ENCODE measurements around the gene TICRR. TPM values are rescaled to one million over a fixed set of nuclear protein-coding genes. Genes with fewer than 3 reads are reported as not detected.

TICRR gene
- total and polyA plus RNA-seq, 2 of the 13 experiments (the other 11 are each of a cell fraction or from before 2014, with no cell fraction given) = 4.1 to 14.3 TPM

DNA sequence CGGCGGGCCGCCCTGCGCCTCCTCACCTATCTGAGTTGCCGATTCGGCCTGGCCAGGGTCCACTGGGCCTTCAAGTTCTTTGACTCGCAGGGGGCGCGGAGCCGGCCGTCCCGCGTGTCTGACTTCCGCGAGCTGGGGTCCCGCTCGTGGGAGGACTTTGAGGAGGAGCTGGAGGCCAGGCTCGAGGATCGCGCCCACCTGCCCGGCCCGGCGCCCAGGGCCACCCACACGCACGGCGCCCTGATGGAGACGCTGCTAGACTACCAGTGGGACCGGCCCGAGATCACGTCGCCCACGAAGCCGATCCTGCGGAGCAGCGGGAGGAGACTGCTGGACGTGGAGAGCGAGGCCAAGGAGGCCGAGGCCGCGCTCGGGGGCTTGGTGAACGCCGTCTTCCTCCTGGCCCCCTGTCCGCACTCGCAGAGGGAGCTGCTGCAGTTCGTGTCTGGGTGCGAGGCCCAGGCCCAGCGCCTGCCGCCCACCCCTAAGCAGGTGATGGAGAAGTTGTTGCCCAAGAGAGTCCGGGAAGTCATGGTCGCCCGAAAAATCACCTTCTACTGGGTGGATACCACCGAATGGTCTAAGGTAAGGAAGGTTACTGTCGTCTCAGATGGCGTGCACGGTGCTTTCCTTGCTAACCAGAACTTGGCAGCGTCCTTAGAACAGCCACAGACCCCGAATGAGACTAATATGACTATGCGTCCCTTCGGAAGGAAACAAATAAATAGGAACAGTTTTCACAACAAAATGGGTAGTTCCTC lies 567 bp downstream of the TICRR start (continued):
- TF ChIP-seq, protein P1, sequence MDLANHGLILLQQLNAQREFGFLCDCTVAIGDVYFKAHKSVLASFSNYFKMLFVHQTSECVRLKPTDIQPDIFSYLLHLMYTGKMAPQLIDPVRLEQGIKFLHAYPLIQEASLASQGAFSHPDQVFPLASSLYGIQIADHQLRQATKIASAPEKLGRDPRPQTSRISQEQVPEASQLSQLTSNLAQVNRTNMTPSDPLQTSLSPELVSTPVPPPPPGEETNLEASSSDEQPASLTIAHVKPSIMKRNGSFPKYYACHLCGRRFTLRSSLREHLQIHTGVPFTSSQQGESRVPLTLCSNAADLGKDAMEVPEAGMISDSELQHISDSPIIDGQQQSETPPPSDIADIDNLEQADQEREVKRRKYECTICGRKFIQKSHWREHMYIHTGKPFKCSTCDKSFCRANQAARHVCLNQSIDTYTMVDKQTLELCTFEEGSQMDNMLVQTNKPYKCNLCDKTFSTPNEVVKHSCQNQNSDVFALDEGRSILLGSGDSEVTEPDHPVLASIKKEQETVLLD (CRISPR knock-in tag; IDR thresholded peaks at IDR 0.05; ENCODE audit: low read depth) = no peak
- TF ChIP-seq RNF219 (CRISPR knock-in tag; IDR thresholded peaks at IDR 0.05) (no peak), TFDP2 (CRISPR knock-in tag; IDR thresholded peaks at IDR 0.05) (no peak), HHEX (CRISPR knock-in tag; IDR thresholded peaks at IDR 0.05) (no peak), FOXP1 (IDR thresholded peaks at IDR 0.05) (no peak), FOXP1 (CRISPR knock-in tag; IDR thresholded peaks at IDR 0.05) (no peak), KAT7 (CRISPR knock-in tag; IDR thresholded peaks at IDR 0.05; ENCODE audit: borderline replicate concordance) (peak; percentile 51; the same call in 1 of the 2 replicates), EEA1 (CRISPR knock-in tag; IDR thresholded peaks at IDR 0.05; ENCODE audit: borderline replicate concordance) (peak; percentile 52; the same call in 1 of the 2 replicates), RCOR2 (CRISPR knock-in tag; IDR thresholded peaks at IDR 0.05) (no peak), NR3C1 (CRISPR knock-in tag; IDR thresholded peaks at IDR 0.05) (no peak), SRF (IDR thresholded peaks at IDR 0.05; ENCODE audit: low read depth, low read length) (no peak), ZBTB34 (CRISPR knock-in tag; IDR thresholded peaks at IDR 0.05) (no peak), AHR (CRISPR knock-in tag; IDR thresholded peaks at IDR 0.05) (no peak), ZNF589 (CRISPR knock-in tag; conservative IDR thresholded peaks at IDR 0.05) (no peak), ARNTL (CRISPR knock-in tag; IDR thresholded peaks at IDR 0.05) (no peak), SOX6 (IDR thresholded peaks at IDR 0.05) (no peak), SOX6 (CRISPR knock-in tag; IDR thresholded peaks at IDR 0.05) (no peak), MYNN (CRISPR knock-in tag; IDR thresholded peaks at IDR 0.05; ENCODE audit: low read depth) (no peak), ZKSCAN8 (CRISPR knock-in tag; IDR thresholded peaks at IDR 0.05; ENCODE audit: borderline replicate concordance) (no peak), TOPORS (CRISPR knock-in tag; IDR thresholded peaks at IDR 0.05) (no peak)
- TF ChIP-seq, protein P2, sequence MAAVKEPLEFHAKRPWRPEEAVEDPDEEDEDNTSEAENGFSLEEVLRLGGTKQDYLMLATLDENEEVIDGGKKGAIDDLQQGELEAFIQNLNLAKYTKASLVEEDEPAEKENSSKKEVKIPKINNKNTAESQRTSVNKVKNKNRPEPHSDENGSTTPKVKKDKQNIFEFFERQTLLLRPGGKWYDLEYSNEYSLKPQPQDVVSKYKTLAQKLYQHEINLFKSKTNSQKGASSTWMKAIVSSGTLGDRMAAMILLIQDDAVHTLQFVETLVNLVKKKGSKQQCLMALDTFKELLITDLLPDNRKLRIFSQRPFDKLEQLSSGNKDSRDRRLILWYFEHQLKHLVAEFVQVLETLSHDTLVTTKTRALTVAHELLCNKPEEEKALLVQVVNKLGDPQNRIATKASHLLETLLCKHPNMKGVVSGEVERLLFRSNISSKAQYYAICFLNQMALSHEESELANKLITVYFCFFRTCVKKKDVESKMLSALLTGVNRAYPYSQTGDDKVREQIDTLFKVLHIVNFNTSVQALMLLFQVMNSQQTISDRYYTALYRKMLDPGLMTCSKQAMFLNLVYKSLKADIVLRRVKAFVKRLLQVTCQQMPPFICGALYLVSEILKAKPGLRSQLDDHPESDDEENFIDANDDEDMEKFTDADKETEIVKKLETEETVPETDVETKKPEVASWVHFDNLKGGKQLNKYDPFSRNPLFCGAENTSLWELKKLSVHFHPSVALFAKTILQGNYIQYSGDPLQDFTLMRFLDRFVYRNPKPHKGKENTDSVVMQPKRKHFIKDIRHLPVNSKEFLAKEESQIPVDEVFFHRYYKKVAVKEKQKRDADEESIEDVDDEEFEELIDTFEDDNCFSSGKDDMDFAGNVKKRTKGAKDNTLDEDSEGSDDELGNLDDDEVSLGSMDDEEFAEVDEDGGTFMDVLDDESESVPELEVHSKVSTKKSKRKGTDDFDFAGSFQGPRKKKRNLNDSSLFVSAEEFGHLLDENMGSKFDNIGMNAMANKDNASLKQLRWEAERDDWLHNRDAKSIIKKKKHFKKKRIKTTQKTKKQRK (IDR thresholded peaks at IDR 0.05; ENCODE audit: low read length) = no peak
